HG03521 (cell line): ENCODE data around the gene BCR.
A peak's percentile ranks its signal among the peaks of the same experiment; 100 is the strongest.
"Not testable (repeated sequence)": the region's sequence is repeated elsewhere in the genome, so short reads cannot be mapped to it uniquely, and the experiment has no call there.

Source experiments
- ATAC-seq: cut with Tn5 transposase; IDR thresholded peaks from one replicate; pipeline ENCODE4 v1.9.1; 2021; ENCODE audit warnings: mild to moderate bottlenecking, moderate library complexity; ENCODE audit not compliant: unreplicated experiment

Gene BCR

DNA sequence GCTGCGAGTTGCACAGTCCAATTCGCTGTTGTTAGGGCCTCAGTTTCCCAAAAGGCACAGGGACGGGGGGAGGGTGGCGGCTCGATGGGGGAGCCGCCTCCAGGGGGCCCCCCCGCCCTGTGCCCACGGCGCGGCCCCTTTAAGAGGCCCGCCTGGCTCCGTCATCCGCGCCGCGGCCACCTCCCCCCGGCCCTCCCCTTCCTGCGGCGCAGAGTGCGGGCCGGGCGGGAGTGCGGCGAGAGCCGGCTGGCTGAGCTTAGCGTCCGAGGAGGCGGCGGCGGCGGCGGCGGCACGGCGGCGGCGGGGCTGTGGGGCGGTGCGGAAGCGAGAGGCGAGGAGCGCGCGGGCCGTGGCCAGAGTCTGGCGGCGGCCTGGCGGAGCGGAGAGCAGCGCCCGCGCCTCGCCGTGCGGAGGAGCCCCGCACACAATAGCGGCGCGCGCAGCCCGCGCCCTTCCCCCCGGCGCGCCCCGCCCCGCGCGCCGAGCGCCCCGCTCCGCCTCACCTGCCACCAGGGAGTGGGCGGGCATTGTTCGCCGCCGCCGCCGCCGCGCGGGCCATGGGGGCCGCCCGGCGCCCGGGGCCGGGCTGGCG, at the start of gene BCR:
Gene BCR (plus strand): TSS at position 209 of the 592 bp plus-strand sequence. CDS start 452 bp downstream, outside the sequence.
- no peak for ATAC-seq

DNA sequence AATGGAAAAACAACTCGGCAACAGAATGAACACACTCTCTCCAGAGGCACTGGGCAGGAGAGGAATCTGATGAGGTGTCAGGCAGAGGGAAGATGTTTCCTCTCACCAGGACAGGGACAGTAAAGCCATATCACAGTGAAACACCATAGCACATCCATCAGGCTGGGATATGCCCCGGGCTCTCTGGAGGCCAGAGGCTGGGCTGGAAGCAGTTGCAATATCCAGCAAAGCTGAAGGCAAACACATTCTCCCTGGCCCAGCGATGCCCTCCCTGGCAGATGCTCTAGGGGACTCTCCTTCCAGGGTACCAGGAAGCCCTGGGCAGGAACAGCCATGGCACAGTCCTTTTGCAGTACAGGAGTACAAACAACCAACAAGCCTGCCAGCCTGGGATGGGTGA, 49.6 kb upstream of the BCR start:
- ATAC-seq = no peak

DNA sequence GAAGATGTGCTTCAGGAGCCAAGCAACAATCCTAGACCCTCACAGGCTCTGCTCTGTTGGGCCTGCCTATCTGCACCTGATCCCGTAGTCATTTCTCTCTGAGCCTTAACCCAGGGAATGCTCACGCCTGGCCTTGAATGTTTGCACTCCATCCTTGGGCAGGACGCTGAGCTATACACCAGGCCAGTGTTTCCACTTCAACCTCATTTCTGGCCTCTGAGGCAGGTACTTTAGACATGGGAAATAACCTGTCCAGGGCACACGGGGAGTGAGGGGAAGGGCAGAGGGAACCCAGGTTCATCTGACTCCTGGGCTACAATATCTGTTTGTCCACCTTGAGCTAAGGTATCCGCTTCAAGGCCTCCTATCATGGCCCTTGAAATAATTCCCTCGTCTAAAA, 48.4 kb upstream of the BCR start:
- no peak for ATAC-seq

DNA sequence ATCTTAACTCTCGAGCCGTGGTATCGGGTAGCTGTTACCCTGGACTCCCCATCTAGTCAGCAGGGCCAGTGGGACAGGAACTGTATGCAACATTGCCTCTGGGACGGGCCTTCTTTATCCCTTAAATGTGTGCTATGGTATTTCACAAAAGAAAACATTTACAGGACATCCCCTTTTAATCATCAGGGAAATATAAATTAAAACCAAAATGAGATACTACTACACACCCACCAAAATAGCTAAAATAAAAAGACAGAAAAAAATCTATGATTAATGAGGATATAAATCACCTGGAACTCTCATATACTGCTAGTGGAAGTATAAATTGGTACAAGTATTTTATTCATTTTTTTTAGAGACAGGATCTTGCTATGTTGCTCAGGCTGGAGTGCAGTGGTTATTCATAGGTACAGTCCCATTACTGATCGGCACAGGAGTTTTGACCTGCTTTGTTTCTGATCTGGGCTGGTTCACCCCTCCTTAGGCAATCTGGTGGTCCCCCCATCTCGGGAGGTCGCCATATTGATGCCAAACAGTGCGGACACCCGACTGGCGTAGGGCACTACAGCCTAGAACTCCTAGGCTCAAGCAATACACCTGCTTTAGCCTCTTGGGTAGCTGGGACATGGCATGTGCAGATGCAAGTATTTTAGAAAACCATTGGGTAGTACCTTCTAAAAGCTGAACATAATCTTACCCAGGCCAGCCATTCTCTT, 47.8 kb upstream of the BCR start:
- ATAC-seq = no peak

DNA sequence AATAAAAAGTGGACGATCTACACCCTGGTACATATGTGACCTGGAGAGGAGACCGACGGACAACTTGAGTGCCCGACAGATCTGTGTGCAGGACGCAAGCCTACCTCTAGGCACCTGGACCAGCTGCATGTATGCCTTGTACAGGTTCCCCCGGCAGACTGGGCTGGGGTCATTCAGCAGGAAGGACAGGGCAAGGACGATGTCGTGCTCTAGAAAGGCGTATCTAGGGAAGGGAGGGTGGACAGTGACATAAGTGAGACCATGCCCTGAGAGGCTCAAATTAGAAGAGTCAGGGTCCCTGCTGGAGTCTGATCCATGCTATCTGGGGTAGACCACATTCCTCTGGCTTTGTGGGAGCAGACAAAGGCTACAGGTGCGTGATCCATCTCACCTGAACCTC, 46.4 kb upstream of the BCR start:
- no peak for ATAC-seq

DNA sequence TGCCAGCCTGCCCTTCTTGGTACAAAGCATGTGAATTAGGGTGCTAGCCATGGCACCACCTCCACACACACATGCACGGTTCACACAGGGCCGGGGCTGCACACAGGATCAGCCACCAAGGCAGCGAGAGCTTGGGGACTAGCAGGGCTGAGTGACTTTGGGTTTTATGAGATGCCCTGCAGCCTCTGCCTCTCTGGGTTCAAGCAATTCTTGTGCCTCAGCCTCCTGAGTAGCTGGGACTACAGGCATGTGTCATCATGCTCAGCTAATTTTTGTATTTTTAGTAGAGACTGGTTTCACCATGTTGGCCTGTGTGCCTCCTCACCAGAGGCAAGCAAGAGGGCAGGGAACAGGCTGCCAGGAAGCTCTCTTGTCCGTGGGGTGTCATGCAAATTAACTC, 43.3 kb upstream of the BCR start:
- ATAC-seq = not testable (repeated sequence)

DNA sequence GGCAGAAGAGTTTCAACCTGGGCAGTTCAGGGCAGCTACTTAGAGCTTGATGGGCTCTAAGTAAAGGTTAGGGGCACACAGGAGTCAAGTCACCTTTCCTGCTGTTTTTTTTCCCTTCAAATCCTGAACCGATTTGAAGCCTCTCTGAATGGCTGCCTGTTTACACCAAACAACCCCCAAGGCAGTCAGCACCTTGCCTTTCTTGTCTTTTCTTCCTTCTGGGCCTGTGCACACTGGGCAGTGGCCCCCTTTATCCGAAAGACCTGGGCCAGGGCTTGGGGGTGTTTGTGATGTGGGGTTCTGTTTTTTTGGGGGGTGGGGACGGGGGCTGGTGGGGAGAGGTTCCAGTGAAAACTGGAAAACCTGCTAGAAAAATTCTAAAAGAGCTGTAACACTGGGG, 42.8 kb upstream of the BCR start:
- no peak for ATAC-seq

DNA sequence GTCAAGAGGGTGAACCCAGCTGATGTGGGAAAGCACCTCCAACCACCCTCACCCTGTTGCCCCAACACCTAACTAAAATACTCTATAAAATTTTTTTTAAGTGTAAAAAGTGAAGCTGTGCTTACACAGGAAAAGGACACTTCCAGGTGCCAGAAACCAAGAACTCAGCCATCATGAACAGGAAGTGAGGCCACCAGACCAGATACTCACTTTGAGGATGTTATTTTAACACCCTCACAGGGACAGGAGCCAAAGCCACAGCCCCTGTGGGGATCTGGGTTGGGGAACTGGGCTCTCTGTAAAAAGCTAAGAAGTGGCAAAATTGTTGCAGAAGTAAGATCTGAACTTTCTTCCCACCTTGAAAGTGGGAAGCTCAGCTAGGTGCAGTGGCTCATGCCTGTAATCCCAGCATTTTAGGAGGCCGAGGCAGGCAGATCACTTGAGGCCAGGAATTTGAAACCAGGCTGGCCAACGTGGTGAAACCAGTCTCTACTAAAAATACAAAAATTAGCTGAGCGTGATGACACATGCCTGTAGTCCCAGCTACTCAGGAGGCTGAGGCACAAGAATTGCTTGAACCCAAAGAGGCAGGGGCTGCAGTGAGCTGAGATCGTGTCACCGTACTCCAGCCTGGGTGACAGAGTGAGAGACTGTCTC, 42.3 kb upstream of the BCR start:
- ATAC-seq = no peak

DNA sequence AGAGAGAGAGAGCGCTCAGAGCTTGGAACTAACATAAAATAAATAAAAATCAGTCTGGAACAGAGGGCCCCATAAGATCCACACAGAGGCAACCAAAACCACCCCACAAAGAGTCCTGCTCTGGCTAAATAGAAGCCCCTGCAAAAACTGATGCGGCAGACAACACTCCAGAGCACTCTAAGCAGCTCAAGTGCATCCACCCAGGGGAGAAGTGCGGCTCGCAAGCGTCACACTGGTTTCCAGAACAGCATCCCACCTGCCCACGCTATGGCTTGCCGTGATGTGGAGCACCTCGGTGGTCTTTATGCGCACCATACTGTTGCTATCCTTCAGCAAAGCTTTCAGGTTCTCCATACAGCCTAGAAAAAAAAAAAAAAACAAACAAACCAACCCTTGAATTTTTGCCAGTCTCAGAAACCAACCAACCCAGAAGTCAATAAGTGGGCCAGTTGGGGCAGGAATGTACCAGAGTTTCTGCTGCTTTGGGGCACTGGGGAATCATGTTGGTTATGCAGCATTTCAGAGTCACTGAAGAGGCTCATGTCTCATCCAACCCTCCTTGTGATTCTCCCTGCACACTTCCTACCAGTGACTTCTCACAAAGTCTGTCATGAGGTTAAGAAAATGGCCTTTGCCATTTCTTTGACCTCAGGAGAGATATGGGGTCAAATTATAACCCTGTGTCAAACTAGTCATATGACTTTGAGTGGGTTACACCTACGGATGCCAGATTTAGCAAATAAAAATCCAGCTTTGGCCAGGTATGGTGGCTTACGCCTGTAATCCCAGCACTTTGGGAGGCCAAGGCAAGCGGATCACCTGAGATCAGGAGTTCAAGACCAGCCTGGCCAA, 41.5 kb upstream of the BCR start:
- ATAC-seq = no peak

DNA sequence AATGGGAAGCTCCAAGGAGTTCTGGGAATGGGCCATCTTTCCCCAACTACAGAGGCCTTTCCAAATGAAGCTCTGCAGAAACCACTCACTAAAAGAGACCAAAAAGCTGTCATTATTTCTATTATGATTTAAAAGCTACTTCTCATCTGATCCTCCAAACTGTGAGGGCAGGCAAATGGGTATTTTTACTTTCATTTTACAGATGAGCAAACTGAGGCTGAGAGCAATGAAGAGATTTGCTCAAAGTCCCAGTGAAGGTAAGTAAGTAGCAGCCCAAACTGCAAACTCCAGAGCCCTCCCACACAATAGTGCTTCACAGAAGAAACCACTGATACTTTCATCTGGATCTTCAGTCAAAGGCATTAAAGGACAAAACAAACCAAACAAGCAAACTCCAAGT, 39.9 kb upstream of the BCR start:
- no peak for ATAC-seq

DNA sequence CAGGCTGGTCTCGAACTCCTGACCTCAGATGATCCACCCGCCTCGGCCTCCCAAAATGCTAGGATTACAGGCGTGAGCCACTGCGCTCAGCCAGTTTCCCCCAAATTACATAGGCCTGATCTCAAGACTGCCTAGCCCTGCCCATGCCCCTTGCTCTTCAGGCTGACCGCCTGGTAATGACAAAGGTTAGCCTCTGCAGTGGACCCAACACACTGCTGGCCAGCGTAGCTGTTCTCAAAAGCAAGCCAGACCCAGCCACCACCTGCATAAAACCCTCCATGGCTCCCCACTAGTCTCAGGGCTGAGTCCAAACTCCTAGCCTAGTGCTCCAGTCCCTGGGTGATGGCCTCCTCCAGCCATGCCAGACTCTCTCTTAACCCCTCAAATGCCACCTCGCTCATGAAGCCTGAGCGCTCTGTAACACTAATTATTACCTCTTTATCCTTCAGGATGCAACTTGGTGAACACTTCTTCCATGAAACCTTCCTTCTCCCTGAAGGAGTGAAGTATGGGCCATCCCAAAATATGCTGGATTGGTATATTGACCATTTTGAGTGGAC, 37.7 kb upstream of the BCR start:
- no peak for ATAC-seq

DNA sequence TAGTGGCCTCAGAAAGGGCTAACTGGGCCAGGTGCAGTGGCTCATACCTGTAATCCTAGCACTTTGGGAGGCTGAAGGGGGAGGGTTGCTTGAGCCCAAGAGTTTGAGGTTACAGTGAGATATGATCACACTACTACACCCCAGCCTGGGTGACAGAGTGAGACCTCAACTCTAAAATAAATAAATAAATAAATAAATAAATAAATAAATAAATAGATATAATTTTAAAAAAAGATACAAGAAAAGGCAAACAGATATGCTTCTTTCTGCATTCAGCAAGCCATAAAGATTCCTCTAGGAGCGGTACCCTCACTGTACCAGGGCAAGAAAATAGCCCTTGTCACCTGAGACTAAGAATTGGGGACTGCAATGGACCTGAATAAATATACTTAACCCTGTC, 37.2 kb upstream of the BCR start:
- ATAC-seq = no peak

DNA sequence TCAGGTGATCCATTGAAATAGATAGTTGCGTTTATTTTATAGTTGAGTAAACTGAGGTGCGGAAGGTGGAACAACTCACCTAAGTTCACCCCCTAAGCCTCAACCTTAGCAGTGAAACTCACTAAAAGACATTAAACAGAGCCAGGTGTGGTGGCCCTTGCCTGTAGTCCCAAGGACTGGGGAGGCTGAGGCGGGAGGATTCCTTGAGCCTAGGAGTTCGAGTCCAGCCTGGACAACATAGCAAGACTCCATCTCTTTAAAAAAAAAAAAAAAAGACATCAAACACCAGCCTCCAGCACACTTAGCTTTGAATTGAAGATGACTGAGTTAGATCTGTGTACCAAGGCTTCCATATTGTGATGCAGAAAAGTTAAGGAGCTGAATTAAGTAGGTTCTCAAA, 35.9 kb upstream of the BCR start:
- no peak for ATAC-seq

DNA sequence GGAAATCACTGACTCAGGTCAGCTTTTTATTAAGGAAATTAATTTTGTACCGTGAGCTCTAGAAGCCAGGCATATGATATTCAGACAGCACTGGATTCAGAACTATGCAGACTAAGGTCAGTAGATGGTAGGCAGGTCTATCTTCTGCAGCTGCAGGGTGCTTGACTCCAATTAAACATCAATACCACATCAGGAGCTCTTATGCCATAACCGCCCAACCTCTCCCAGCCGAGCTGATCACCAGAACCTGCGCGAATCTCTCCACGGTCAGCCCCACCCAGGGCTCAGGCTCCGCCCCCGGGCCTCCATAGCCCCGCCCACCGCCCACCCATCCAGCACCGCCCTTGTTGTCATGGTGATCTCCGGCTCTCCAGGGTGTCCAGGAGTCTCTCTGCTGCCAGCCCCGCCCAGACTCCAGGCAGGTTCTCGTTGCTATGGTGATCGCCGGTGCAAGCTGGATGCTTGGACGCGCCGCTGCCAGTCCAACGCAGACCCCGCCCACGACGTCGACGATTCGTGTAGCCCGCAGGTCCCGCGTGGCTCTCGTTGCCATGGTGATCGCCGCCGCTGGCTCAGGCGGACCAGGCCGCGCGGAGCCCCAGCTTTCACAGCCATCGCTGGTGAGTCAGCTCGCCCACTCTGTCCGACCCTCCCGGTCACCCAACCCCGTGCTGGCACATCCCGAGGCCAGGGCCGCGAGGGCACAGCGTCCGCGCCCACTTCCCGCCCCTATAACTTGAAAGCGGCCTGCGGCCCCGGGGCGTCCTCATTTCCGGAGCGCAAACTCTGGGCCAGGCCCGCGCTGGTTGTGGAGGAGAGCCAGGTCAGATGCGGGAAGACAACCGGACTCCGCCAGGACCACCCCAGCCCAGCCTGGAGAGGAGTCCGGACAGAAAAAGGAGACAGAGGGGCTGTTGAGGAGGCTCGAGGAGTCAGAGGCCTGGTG, 35.1 kb upstream of the BCR start, which contains the start of gene RAB36:
Gene RAB36 (plus strand): TSS at position 546 of the 946 bp plus-strand sequence. CDS start 1,140 bp downstream, outside the sequence.
- peak; percentile 38 for ATAC-seq

DNA sequence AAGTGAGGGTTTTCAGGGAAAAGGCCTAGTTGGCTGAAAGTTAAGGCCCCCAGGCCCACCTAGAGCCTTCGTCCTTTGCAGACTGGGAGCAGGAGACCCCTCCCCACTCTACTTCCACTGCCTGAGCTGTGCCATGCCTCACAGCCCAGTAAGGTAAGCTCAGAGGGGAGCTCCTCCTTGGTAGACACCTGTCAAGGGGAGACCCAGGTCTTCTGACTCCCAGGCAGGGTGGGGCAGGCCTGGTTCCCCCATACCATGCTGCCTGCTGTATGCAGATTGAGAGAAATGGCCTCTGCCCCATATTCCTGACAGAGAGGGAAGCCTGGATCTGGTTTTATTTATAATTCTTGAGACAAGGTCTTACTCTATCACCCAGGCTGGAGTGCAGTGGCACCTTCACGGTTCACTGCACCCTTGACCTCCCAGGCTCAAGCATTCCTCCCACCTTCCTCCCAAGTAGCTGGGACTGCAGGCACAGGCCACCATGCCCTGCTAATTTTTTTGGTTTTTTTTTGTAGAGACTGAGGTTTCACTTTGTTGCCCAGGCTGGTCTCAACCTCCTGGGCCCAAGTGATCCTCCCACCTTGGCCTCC, 34.3 kb upstream of the BCR start:
- ATAC-seq = no peak

DNA sequence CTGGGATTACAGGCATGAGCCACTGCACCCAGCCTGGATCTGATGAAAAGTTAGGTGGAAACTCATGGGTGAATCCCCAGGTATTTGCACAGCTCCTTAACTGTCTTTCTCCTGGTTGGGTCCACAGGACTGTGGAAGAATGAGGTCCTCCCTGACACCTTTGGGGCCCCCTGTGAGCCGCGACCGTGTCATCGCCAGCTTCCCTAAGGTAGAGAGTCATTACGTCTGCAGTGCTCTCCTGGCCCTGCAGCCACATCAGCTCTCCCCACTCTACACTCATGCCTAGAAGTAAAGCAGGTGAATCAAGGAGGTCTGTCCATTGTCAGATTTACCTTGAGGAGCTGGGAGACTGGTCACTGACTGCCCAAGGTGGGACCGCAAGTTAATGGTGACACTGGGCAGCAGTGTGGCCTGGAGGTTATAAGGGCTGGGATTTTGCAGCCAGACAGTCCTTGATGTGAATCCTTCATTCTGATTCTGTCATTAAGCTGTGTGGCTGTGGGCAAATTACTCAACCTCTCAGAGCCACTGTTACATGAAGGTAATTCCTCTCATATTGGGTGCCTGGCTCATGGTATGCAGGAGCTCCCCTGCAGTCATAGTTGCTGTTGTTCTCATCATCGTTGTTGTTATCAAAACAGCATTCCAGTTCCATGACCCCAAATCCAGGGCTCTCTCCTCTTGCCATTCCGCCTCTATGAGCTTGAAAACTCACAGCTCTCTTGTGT, 33.7 kb upstream of the BCR start:
- no peak for ATAC-seq

DNA sequence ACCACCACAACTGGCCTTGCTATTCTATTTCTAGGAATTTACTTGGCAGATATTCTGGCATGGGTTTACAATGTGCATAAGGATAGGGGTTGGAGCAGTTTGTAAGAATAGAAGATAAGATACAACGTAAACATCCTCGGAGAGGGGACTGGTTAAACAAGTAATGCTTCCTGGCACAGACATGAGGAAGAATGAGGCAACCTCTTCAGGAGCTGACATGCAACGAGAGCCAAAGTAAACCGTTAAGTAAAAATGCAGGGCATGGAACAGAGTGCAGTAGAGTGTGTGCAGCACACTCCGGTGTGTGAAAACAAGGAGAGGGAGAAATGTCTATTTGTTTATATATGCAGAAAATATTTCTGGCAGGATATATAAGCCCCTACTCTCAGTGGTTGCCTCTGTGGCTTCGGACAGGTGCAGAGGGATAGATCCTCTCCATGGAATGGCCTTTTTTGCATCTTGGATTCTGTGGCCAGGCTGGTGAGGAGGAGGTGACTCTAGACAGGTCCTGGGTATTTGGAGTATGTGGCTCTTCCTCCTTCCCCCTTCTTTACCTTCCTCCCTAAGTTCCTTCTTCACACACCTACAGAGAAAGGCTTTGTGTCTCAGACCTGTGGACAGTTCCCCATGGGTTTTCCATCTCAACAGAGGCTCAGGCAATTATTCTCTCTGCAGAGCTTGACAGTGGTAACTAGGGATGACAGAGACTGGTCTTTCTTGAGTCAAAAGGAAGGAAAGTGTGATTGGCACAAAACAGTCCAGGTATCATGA, 32.5 kb upstream of the BCR start:
- no peak for ATAC-seq

DNA sequence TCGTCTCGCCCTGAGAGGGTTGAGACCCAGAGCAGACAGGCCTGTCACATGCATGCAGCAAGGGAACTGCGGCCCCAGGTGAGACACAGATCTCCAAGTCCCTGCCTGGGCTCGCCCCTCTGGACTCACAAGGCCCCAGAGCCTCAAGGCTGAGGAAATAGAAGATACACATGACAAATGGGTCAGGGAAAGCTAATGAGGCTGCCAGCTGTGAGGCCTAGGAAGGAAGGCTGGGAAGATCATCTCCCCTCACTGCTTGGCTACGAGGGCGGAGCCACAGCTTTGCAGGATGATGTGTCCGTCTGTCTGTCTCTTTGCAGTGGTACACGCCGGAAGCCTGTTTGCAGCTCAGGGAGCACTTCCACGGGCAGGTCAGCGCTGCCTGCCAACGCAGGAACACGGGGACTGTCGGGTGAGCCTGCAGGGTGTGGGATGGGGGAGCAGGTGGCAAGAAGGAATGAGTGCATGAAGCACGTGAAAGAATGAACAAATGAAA, 30.5 kb upstream of the BCR start:
- ATAC-seq = no peak
